Peyer's patch (tissue), 4 donors: ENCODE data around the gene SHC3. TPM values are rescaled to one million over a fixed set of nuclear protein-coding genes. Genes with fewer than 3 reads are reported as not detected.

ENCODE experiments used
- DNase-seq, 3 donors: peaks; one replicate each; pipeline ENCODE4 v3.0.0-alpha.2; 2017 to 2019
- H3K27ac ChIP-seq, 4 donors: fragments of 200-600 bp; sonication (generic); one replicate each; pipeline ENCODE4 v1.5.1; 2016 to 2019
- H3K27me3 ChIP-seq, 2 donors: fragments of 200-600 bp; sonication (generic); one replicate each; pipeline ENCODE4 v1.5.1; 2019
- H3K36me3 ChIP-seq, 3 donors: fragments of 200-600 bp; sonication (generic); one replicate each; pipeline ENCODE4 v1.5.1; 2016 to 2019
- H3K4me1 ChIP-seq, 4 donors: fragments of 200-600 bp; sonication (generic); one replicate each; pipeline ENCODE4 v1.5.1; 2016 to 2019
- H3K4me3 ChIP-seq, 4 donors: fragments of 200-600 bp; sonication (generic); 1 replicate in 3 of 4; 2 replicates in 1 of 4; pipeline ENCODE4 v1.5.1; 2016 to 2019; ENCODE audit warnings: mild to moderate bottlenecking in 1 of 4
- H3K9me3 ChIP-seq, 4 donors: fragments of 200-600 bp; sonication (generic); one replicate each; pipeline ENCODE4 v1.5.1; 2016 to 2019; ENCODE audit warnings: mild to moderate bottlenecking in 1 of 4
- CTCF ChIP-seq, 6 experiments: fragments of 450-650 bp in 4 of 6; fragments of 200-600 bp in 2 of 6; sonication (generic) in 1 of 6; IDR thresholded peaks; one replicate each; pipeline ENCODE4 v1.5.1; 2017 to 2019; ENCODE audit warnings: antibody characterized with exemption in 6 of 6, mild to moderate bottlenecking in 3 of 6, moderate library complexity in 1 of 6
- POLR2A ChIP-seq, 2 donors: fragments of 450-650 bp; IDR thresholded peaks; one replicate each; pipeline ENCODE4 v1.5.1; 2017; ENCODE audit warnings: antibody characterized with exemption in 2 of 2, mild to moderate bottlenecking in 2 of 2, moderate library complexity in 2 of 2
- total RNA-seq, 4 donors: library from RNA; depleted of rRNA; stranded (reverse); fragments of >200 nt; gene quantifications; one replicate each; pipeline ENCODE4 v1.1.0, GENCODE V29; 2016

The SHC3 gene
- total RNA-seq, 4 donors from 2014 or later: 0.88 to 5.0 (median 2.2) TPM

GRCh38 chr9:89183146-89183545, 4.5 kb upstream of the SHC3 start:
- Histone ChIP-seq H3K36me3 (no peaks in the 10 kb centered on the region), H3K9me3 (no peaks in the 10 kb centered on the region), H3K4me3 (no peak overlapping the region), H3K27me3 (peaks cover 0 to 5% of the 10 kb centered on the region in 2 donors), H3K4me1 (peaks cover 0 to 19% (median 8%) of the 10 kb centered on the region in 4 donors), H3K27ac (no peak overlapping the region)
- DNase-seq: peak in 1 of 3 donors; percentile 34
- TF ChIP-seq CTCF (IDR thresholded peaks at IDR 0.05): no peak
- no peak for TF ChIP-seq POLR2A (IDR thresholded peaks at IDR 0.05)

GRCh38 chr9:89182369-89182768, 3.8 kb upstream of the SHC3 start:
- peaks cover 0 to 11% of the 10 kb centered on the region in 2 donors for H3K27me3 ChIP-seq
- TF ChIP-seq POLR2A (IDR thresholded peaks at IDR 0.05) (no peak), CTCF (IDR thresholded peaks at IDR 0.05) (no peak)
- DNase-seq: no peak
- no peaks in the 10 kb centered on the region for H3K9me3 ChIP-seq
- peaks cover 0 to 26% (median 8%) of the 10 kb centered on the region in 4 donors for H3K4me1 ChIP-seq
- H3K4me3 ChIP-seq: no peak overlapping the region
- no peak overlapping the region for H3K27ac ChIP-seq
- no peaks in the 10 kb centered on the region for H3K36me3 ChIP-seq

GRCh38 chr9:89179895-89180734, 1.5 kb upstream of the SHC3 start:
- peaks cover 0 to 17% of the 10 kb centered on the region in 2 donors for H3K27me3 ChIP-seq
- H3K9me3 ChIP-seq: no peaks in the 10 kb centered on the region
- peak overlapping the region; percentile 20 to 79 (median 56) for H3K27ac ChIP-seq
- DNase-seq: peak; percentile 39 to 89 (median 87)
- H3K36me3 ChIP-seq: no peaks in the 10 kb centered on the region
- TF ChIP-seq CTCF (IDR thresholded peaks at IDR 0.05) (no peak), POLR2A (IDR thresholded peaks at IDR 0.05) (peak; percentile 30 to 57)
- H3K4me3 ChIP-seq: peak overlapping the region in 3 of 4 donors; percentile 1 to 45 (median 40)
- H3K4me1 ChIP-seq: peaks cover 0 to 28% (median 8%) of the 10 kb centered on the region in 4 donors

- H3K4me3 ChIP-seq: peak overlapping the region in 3 of 4 donors; percentile 1 to 45 (median 40)
- DNase-seq: peak in 1 of 3 donors; percentile 29
- TF ChIP-seq POLR2A (IDR thresholded peaks at IDR 0.05) (no peak), CTCF (IDR thresholded peaks at IDR 0.05) (no peak)
- H3K27ac ChIP-seq: peak overlapping the region; percentile 20 to 79 (median 56)
- H3K9me3 ChIP-seq: no peaks in the 10 kb centered on the region
- H3K36me3 ChIP-seq: no peaks in the 10 kb centered on the region
- H3K27me3 ChIP-seq: peaks cover 0 to 17% of the 10 kb centered on the region in 2 donors
- H3K4me1 ChIP-seq: peaks cover 0 to 28% (median 8%) of the 10 kb centered on the region in 4 donors
Measured at GRCh38 chr9:89179540-89179894, 899 bp upstream of the SHC3 start.

GRCh38 chr9:89178830-89179539, 367 bp upstream of the SHC3 start:
- no peaks in the 10 kb centered on the region for H3K36me3 ChIP-seq
- DNase-seq: no peak
- peaks cover 0 to 17% of the 10 kb centered on the region in 2 donors for H3K27me3 ChIP-seq
- TF ChIP-seq CTCF (IDR thresholded peaks at IDR 0.05): no peak
- TF ChIP-seq POLR2A (IDR thresholded peaks at IDR 0.05): no peak
- peak overlapping the region in 2 of 4 donors; percentile 13 to 53 for H3K4me3 ChIP-seq
- H3K9me3 ChIP-seq: no peaks in the 10 kb centered on the region
- peak overlapping the region in 1 of 4 donors; percentile 77 for H3K27ac ChIP-seq
- peaks cover 0 to 28% (median 8%) of the 10 kb centered on the region in 4 donors for H3K4me1 ChIP-seq
